Endothelial cell of hepatic sinusoid (primary cell): Measurements from ENCODE around the gene C16orf95.
"Not testable (repeated sequence)": the region's sequence is repeated elsewhere in the genome, so short reads cannot be mapped to it uniquely, and the experiment has no call there.

Experiments used
- in situ Hi-C: cut with HindIII; loops from 2 replicates; pipeline ENCODE4 v1.10.0; 2017; ENCODE audit warnings: low sequenced_read_pairs

C16orf95 gene

GRCh38 chr16:87316923-87317749 lies at the start of gene C16orf95:
C16orf95 (minus strand) TSS chr16:87317392; CDS start chr16:87317242, 150 bp downstream.
- in situ Hi-C loops: no loop called here

GRCh38 chr16:87366930-87367329 lies 49.7 kb upstream of the C16orf95 start:
- in situ Hi-C loops: no loop called here

GRCh38 chr16:87366288-87366687 lies 49.1 kb upstream of the C16orf95 start:
- in situ Hi-C loops: no loop called here

GRCh38 chr16:87365021-87365713 lies 48.0 kb upstream of the C16orf95 start:
- in situ Hi-C loops: no loop called here

GRCh38 chr16:87363771-87364455 lies 46.7 kb upstream of the C16orf95 start:
- in situ Hi-C loops: no loop called here

GRCh38 chr16:87362828-87363559 lies 45.8 kb upstream of the C16orf95 start:
- in situ Hi-C loops: not testable (repeated sequence)

GRCh38 chr16:87361916-87362619 lies 44.9 kb upstream of the C16orf95 start:
- in situ Hi-C loops: no loop called here

- in situ Hi-C loops: no loop called here
Observed at GRCh38 chr16:87360862-87361610, 43.8 kb upstream of the C16orf95 start.

GRCh38 chr16:87359121-87359520 lies 41.9 kb upstream of the C16orf95 start:
- in situ Hi-C loops: loop anchor here (5.0 kb wide), 1 partner anchor 38 kb away; no protein-coding TSS in a partner anchor

GRCh38 chr16:87358696-87359095 lies 41.5 kb upstream of the C16orf95 start:
- in situ Hi-C loops: loop anchor here (5.0 kb wide), 1 partner anchor 39 kb away; no protein-coding TSS in a partner anchor

- in situ Hi-C loops: loop anchor here (5.0 kb wide), 1 partner anchor 39 kb away; no protein-coding TSS in a partner anchor
Observed at GRCh38 chr16:87358250-87358649, 41.1 kb upstream of the C16orf95 start.

- in situ Hi-C loops: loop anchor here (5.0 kb wide), 1 partner anchor 41 kb away; no protein-coding TSS in a partner anchor
Observed at GRCh38 chr16:87356491-87356853, 39.3 kb upstream of the C16orf95 start.

- in situ Hi-C loops: no loop called here
Observed at GRCh38 chr16:87353613-87354012, 36.4 kb upstream of the C16orf95 start.

- in situ Hi-C loops: no loop called here
Observed at GRCh38 chr16:87352818-87353217, 35.6 kb upstream of the C16orf95 start.

- in situ Hi-C loops: no loop called here
Observed at GRCh38 chr16:87351320-87351698, 34.1 kb upstream of the C16orf95 start.

- in situ Hi-C loops: no loop called here
Observed at GRCh38 chr16:87350681-87351319, 33.6 kb upstream of the C16orf95 start.

- in situ Hi-C loops: no loop called here
Observed at GRCh38 chr16:87350031-87350430, 32.8 kb upstream of the C16orf95 start.

- in situ Hi-C loops: no loop called here
Observed at GRCh38 chr16:87348616-87349157, 31.5 kb upstream of the C16orf95 start.
